GM19324 (cell line): Measurements from ENCODE around the gene PKP3.
"Not testable (repeated sequence)": the region's sequence is repeated elsewhere in the genome, so short reads cannot be mapped to it uniquely, and the experiment has no call there.

Experiments used
- ATAC-seq: cut with Tn5 transposase; IDR thresholded peaks from one replicate; pipeline ENCODE4 v1.9.1; 2021; ENCODE audit warnings: mild to moderate bottlenecking, moderate library complexity; ENCODE audit not compliant: unreplicated experiment, low FRiP score

The PKP3 gene

GRCh38 chr11:408154-409007 lies 14.4 kb downstream of the PKP3 start:
- ATAC-seq, result no peak

GRCh38 chr11:409008-409599 lies 15.1 kb downstream of the PKP3 start:
- no peak for ATAC-seq

GRCh38 chr11:409600-410483 lies 15.8 kb downstream of the PKP3 start:
- no peak for ATAC-seq

GRCh38 chr11:410711-411110 lies 16.7 kb downstream of the PKP3 start:
- not testable (repeated sequence) for ATAC-seq

GRCh38 chr11:411520-411919 lies 17.5 kb downstream of the PKP3 start:
- not testable (repeated sequence) for ATAC-seq

GRCh38 chr11:412641-413119 lies 18.7 kb downstream of the PKP3 start:
- ATAC-seq, result no peak

GRCh38 chr11:413120-414081 lies 19.4 kb downstream of the PKP3 start:
- no peak for ATAC-seq

- ATAC-seq, result no peak
These were observed 20.4 kb downstream of the PKP3 start for GRCh38 chr11:414318-414857.

- ATAC-seq, result no peak
These were observed 21.6 kb downstream of the PKP3 start for GRCh38 chr11:415640-416041.

GRCh38 chr11:416051-416756 lies 22.2 kb downstream of the PKP3 start:
- no peak for ATAC-seq

- no peak for ATAC-seq
These were observed 23.0 kb downstream of the PKP3 start for GRCh38 chr11:416757-417621.

GRCh38 chr11:417652-418342 lies 23.8 kb downstream of the PKP3 start:
- no peak for ATAC-seq

- ATAC-seq, result no peak
These were observed 24.6 kb downstream of the PKP3 start for GRCh38 chr11:418343-419247.

- no peak for ATAC-seq
These were observed 25.4 kb downstream of the PKP3 start for GRCh38 chr11:419248-420005.

- ATAC-seq, result no peak
These were observed 26.3 kb downstream of the PKP3 start for GRCh38 chr11:420054-420910.
